ENCODE data around the gene GALNS. TPM values are rescaled to one million over a fixed set of nuclear protein-coding genes. Genes with fewer than 3 reads are reported as not detected.

GALNS gene
- total RNA-seq, 1 experiment from 2014 or later: 15.3 TPM

GRCh38 chr16:88805887-88806393 lies 50.8 kb downstream of the GALNS start:
- Histone ChIP-seq H3K9me3 (replicated peaks) (no peaks in the 10 kb centered on the region), H3K27ac (no peak overlapping the region), H3K4me3 (no peak overlapping the region), H3K27me3 (replicated peaks) (no peaks in the 10 kb centered on the region), H3K4me1 (replicated peaks) (peaks cover 59% of the 10 kb centered on the region), H3K36me3 (peaks cover 68% of the 10 kb centered on the region)
- no peak for DNase-seq (ENCODE audit: low read depth in 1 of 2, low spot score in 2 of 2)

GRCh38 chr16:88805340-88805715 lies 51.4 kb downstream of the GALNS start:
- Histone ChIP-seq H3K4me1 (replicated peaks) (peaks cover 53% of the 10 kb centered on the region), H3K27ac (no peak overlapping the region), H3K4me3 (peak overlapping the region; percentile 65), H3K9me3 (replicated peaks) (no peaks in the 10 kb centered on the region), H3K27me3 (replicated peaks) (no peaks in the 10 kb centered on the region), H3K36me3 (peaks cover 62% of the 10 kb centered on the region)
- DNase-seq (ENCODE audit: low read depth in 1 of 2, low spot score in 2 of 2): no peak

- Histone ChIP-seq H3K27me3 (replicated peaks) (no peaks in the 10 kb centered on the region), H3K9me3 (replicated peaks) (no peaks in the 10 kb centered on the region), H3K4me1 (replicated peaks) (peaks cover 47% of the 10 kb centered on the region), H3K36me3 (peaks cover 56% of the 10 kb centered on the region), H3K27ac (peak overlapping the region; percentile 28; the same call in 1 of the 2 replicates), H3K4me3 (peak overlapping the region; percentile 65)
- no peak for DNase-seq (ENCODE audit: low read depth in 1 of 2, low spot score in 2 of 2)
Measured at GRCh38 chr16:88804552-88805339, 52.0 kb downstream of the GALNS start.

GRCh38 chr16:88804173-88804551 lies 52.6 kb downstream of the GALNS start:
- Histone ChIP-seq H3K36me3 (peaks cover 50% of the 10 kb centered on the region), H3K9me3 (replicated peaks) (no peaks in the 10 kb centered on the region), H3K27me3 (replicated peaks) (no peaks in the 10 kb centered on the region), H3K4me3 (peak overlapping the region; percentile 65), H3K4me1 (replicated peaks) (peaks cover 41% of the 10 kb centered on the region), H3K27ac (peak overlapping the region; percentile 28; the same call in 1 of the 2 replicates)
- DNase-seq (ENCODE audit: low read depth in 1 of 2, low spot score in 2 of 2): no peak

GRCh38 chr16:88803264-88803987 lies 53.3 kb downstream of the GALNS start, which contains the start of gene CDT1:
TSS of gene CDT1 (plus strand) at chr16:88803789. CDS start at chr16:88803832, 43 bp downstream.
- H3K27ac ChIP-seq: peak within 1 kb of the TSS; percentile 56
- H3K4me1 ChIP-seq (replicated peaks): peaks cover 41% of the 10 kb centered on the region
- H3K36me3 ChIP-seq: peaks cover 43% of the 10 kb centered on the region
- H3K9me3 ChIP-seq (replicated peaks): no peaks in the 10 kb centered on the region
- H3K4me3 ChIP-seq: peak within 1 kb of the TSS; percentile 65
- no peaks in the 10 kb centered on the region for H3K27me3 ChIP-seq (replicated peaks)
- peak; percentile 84 to 90 for DNase-seq (ENCODE audit: low read depth in 1 of 2, low spot score in 2 of 2)

- Histone ChIP-seq H3K36me3 (peaks cover 11% of the 10 kb centered on the region), H3K9me3 (replicated peaks) (no peaks in the 10 kb centered on the region), H3K4me3 (no peak overlapping the region), H3K4me1 (replicated peaks) (peaks cover 22% of the 10 kb centered on the region), H3K27ac (no peak overlapping the region), H3K27me3 (replicated peaks) (no peaks in the 10 kb centered on the region)
- DNase-seq (ENCODE audit: low read depth in 1 of 2, low spot score in 2 of 2): no peak
Measured at GRCh38 chr16:88800277-88800592, 56.5 kb downstream of the GALNS start.

- Histone ChIP-seq H3K4me1 (replicated peaks) (peaks cover 17% of the 10 kb centered on the region), H3K4me3 (no peak overlapping the region), H3K36me3 (peaks cover 6% of the 10 kb centered on the region), H3K27ac (no peak overlapping the region), H3K9me3 (replicated peaks) (no peaks in the 10 kb centered on the region), H3K27me3 (replicated peaks) (no peaks in the 10 kb centered on the region)
- no peak for DNase-seq (ENCODE audit: low read depth in 1 of 2, low spot score in 2 of 2)
Measured at GRCh38 chr16:88799569-88800276, 57.0 kb downstream of the GALNS start.

GRCh38 chr16:88798772-88799455 lies 57.8 kb downstream of the GALNS start:
- H3K4me1 ChIP-seq (replicated peaks): peaks cover 11% of the 10 kb centered on the region
- H3K27me3 ChIP-seq (replicated peaks): no peaks in the 10 kb centered on the region
- H3K9me3 ChIP-seq (replicated peaks): no peaks in the 10 kb centered on the region
- no peak overlapping the region for H3K4me3 ChIP-seq
- H3K27ac ChIP-seq: no peak overlapping the region
- no peak for DNase-seq (ENCODE audit: low read depth in 1 of 2, low spot score in 2 of 2)
- H3K36me3 ChIP-seq: no peaks in the 10 kb centered on the region

- no peaks in the 10 kb centered on the region for H3K36me3 ChIP-seq
- no peak overlapping the region for H3K4me3 ChIP-seq
- peaks cover 12% of the 10 kb centered on the region for H3K4me1 ChIP-seq (replicated peaks)
- no peaks in the 10 kb centered on the region for H3K27me3 ChIP-seq (replicated peaks)
- no peak overlapping the region for H3K27ac ChIP-seq
- no peak for DNase-seq (ENCODE audit: low read depth in 1 of 2, low spot score in 2 of 2)
- no peaks in the 10 kb centered on the region for H3K9me3 ChIP-seq (replicated peaks)
Measured at GRCh38 chr16:88798073-88798472, 58.7 kb downstream of the GALNS start.

- H3K4me1 ChIP-seq (replicated peaks): peaks cover 24% of the 10 kb centered on the region
- H3K27ac ChIP-seq: no peak overlapping the region
- no peak overlapping the region for H3K4me3 ChIP-seq
- no peaks in the 10 kb centered on the region for H3K36me3 ChIP-seq
- H3K27me3 ChIP-seq (replicated peaks): no peaks in the 10 kb centered on the region
- no peaks in the 10 kb centered on the region for H3K9me3 ChIP-seq (replicated peaks)
- no peak for DNase-seq (ENCODE audit: low read depth in 1 of 2, low spot score in 2 of 2)
Measured at GRCh38 chr16:88796278-88796677, 60.5 kb downstream of the GALNS start.

GRCh38 chr16:88793251-88793954 lies 63.3 kb downstream of the GALNS start:
- no peak overlapping the region for H3K4me3 ChIP-seq
- H3K27ac ChIP-seq: no peak overlapping the region
- H3K36me3 ChIP-seq: no peaks in the 10 kb centered on the region; the same call in 1 of the 2 replicates
- H3K27me3 ChIP-seq (replicated peaks): no peaks in the 10 kb centered on the region
- peaks cover 46% of the 10 kb centered on the region for H3K4me1 ChIP-seq (replicated peaks)
- DNase-seq (ENCODE audit: low read depth in 1 of 2, low spot score in 2 of 2): no peak
- H3K9me3 ChIP-seq (replicated peaks): no peaks in the 10 kb centered on the region

GRCh38 chr16:88792668-88793250 lies 64.0 kb downstream of the GALNS start:
- peaks cover 46% of the 10 kb centered on the region for H3K4me1 ChIP-seq (replicated peaks)
- no peak overlapping the region for H3K4me3 ChIP-seq
- H3K9me3 ChIP-seq (replicated peaks): no peaks in the 10 kb centered on the region
- no peaks in the 10 kb centered on the region for H3K27me3 ChIP-seq (replicated peaks)
- peak overlapping the region; percentile 47 for H3K27ac ChIP-seq
- DNase-seq (ENCODE audit: low read depth in 1 of 2, low spot score in 2 of 2): no peak
- H3K36me3 ChIP-seq: no peaks in the 10 kb centered on the region; the same call in 1 of the 2 replicates

All from SJSA1 (cell line).